Measurements from ENCODE around the gene ADCY7.
"Not testable (repeated sequence)": the region's sequence is repeated elsewhere in the genome, so short reads cannot be mapped to it uniquely, and the experiment has no call there.

ADCY7 gene

GRCh38 chr16:50238314-50238713, 28.0 kb upstream of the ADCY7 start:
- no peaks in the 10 kb centered on the region for H3K36me3 ChIP-seq (replicated peaks; ENCODE audit: insufficient read depth, low read length)
- H3K27ac ChIP-seq (ENCODE audit: low read length) = no peak overlapping the region
- H3K9me3 ChIP-seq (replicated peaks; ENCODE audit: insufficient read depth, low read length) = no peaks in the 10 kb centered on the region
- H4K20me1 ChIP-seq (ENCODE audit: insufficient read depth, low read length) = no peaks in the 10 kb centered on the region
- TF ChIP-seq EZH2phosphoT487 (IDR thresholded peaks at IDR 0.05; ENCODE audit: low read length) = no peak
- TF ChIP-seq EZH2 (optimal IDR thresholded peaks at IDR 0.05; ENCODE audit: low read depth, low read length) = no peak
- no peak for TF ChIP-seq CTCF (IDR thresholded peaks at IDR 0.05; ENCODE audit: low read length)
- no peak overlapping the region for H3K4me2 ChIP-seq (ENCODE audit: low read depth, low read length)
- no peaks in the 10 kb centered on the region for H3F3A ChIP-seq (ENCODE audit: insufficient read depth, low read length)
- DNase-seq = no peak
- no peaks in the 10 kb centered on the region for H3K9me2 ChIP-seq (replicated peaks; ENCODE audit: insufficient read depth, low read length)
- H3K9ac ChIP-seq (ENCODE audit: low read length) = no peak overlapping the region
- no peaks in the 10 kb centered on the region for H3K4me1 ChIP-seq (ENCODE audit: low read length)
- H3K4me3 ChIP-seq (ENCODE audit: low read length) = no peak overlapping the region
- no peaks in the 10 kb centered on the region for H3K79me2 ChIP-seq (ENCODE audit: low read length)
- no peak overlapping the region for H2AFZ ChIP-seq (ENCODE audit: low read length)
- H3K27me3 ChIP-seq (replicated peaks; ENCODE audit: insufficient read depth, low read length) = no peaks in the 10 kb centered on the region

GRCh38 chr16:50238868-50239301, 27.5 kb upstream of the ADCY7 start:
- no peak overlapping the region for H2AFZ ChIP-seq (ENCODE audit: low read length)
- H3K4me1 ChIP-seq (ENCODE audit: low read length) = no peaks in the 10 kb centered on the region
- H3K79me2 ChIP-seq (ENCODE audit: low read length) = no peaks in the 10 kb centered on the region
- DNase-seq = no peak
- H3K9me2 ChIP-seq (replicated peaks; ENCODE audit: insufficient read depth, low read length) = no peaks in the 10 kb centered on the region
- H3F3A ChIP-seq (ENCODE audit: insufficient read depth, low read length) = no peaks in the 10 kb centered on the region
- no peak overlapping the region for H3K4me2 ChIP-seq (ENCODE audit: low read depth, low read length)
- no peaks in the 10 kb centered on the region for H3K36me3 ChIP-seq (replicated peaks; ENCODE audit: insufficient read depth, low read length)
- H3K9me3 ChIP-seq (replicated peaks; ENCODE audit: insufficient read depth, low read length) = no peaks in the 10 kb centered on the region
- TF ChIP-seq EZH2 (optimal IDR thresholded peaks at IDR 0.05; ENCODE audit: low read depth, low read length) = no peak
- no peak for TF ChIP-seq EZH2phosphoT487 (IDR thresholded peaks at IDR 0.05; ENCODE audit: low read length)
- no peak for TF ChIP-seq CTCF (IDR thresholded peaks at IDR 0.05; ENCODE audit: low read length)
- H4K20me1 ChIP-seq (ENCODE audit: insufficient read depth, low read length) = no peaks in the 10 kb centered on the region
- no peaks in the 10 kb centered on the region for H3K27me3 ChIP-seq (replicated peaks; ENCODE audit: insufficient read depth, low read length)
- no peak overlapping the region for H3K27ac ChIP-seq (ENCODE audit: low read length)
- no peak overlapping the region for H3K4me3 ChIP-seq (ENCODE audit: low read length)
- no peak overlapping the region for H3K9ac ChIP-seq (ENCODE audit: low read length)

- H3K9me2 ChIP-seq (replicated peaks; ENCODE audit: insufficient read depth, low read length); H3K9me3 ChIP-seq (replicated peaks; ENCODE audit: insufficient read depth, low read length); H3K27ac ChIP-seq (ENCODE audit: low read length); H3K4me1 ChIP-seq (ENCODE audit: low read length); H3K27me3 ChIP-seq (replicated peaks; ENCODE audit: insufficient read depth, low read length); H3K9ac ChIP-seq (ENCODE audit: low read length); H2AFZ ChIP-seq (ENCODE audit: low read length); DNase-seq; H3K4me3 ChIP-seq (ENCODE audit: low read length); H3K36me3 ChIP-seq (replicated peaks; ENCODE audit: insufficient read depth, low read length); H3K79me2 ChIP-seq (ENCODE audit: low read length); H3F3A ChIP-seq (ENCODE audit: insufficient read depth, low read length); H4K20me1 ChIP-seq (ENCODE audit: insufficient read depth, low read length); H3K4me2 ChIP-seq (ENCODE audit: low read depth, low read length): not testable (repeated sequence)
Measured at GRCh38 chr16:50243024-50243423, 23.3 kb upstream of the ADCY7 start.

GRCh38 chr16:50244140-50244503, 22.2 kb upstream of the ADCY7 start:
- Histone ChIP-seq H3K9ac (ENCODE audit: low read length) (no peak overlapping the region), H3K27ac (ENCODE audit: low read length) (no peak overlapping the region), H3F3A (ENCODE audit: insufficient read depth, low read length) (no peaks in the 10 kb centered on the region), H3K79me2 (ENCODE audit: low read length) (no peaks in the 10 kb centered on the region), H4K20me1 (ENCODE audit: insufficient read depth, low read length) (no peaks in the 10 kb centered on the region), H3K9me2 (replicated peaks; ENCODE audit: insufficient read depth, low read length) (no peaks in the 10 kb centered on the region), H3K4me1 (ENCODE audit: low read length) (no peaks in the 10 kb centered on the region), H2AFZ (ENCODE audit: low read length) (no peak overlapping the region), H3K27me3 (replicated peaks; ENCODE audit: insufficient read depth, low read length) (no peaks in the 10 kb centered on the region), H3K4me2 (ENCODE audit: low read depth, low read length) (no peak overlapping the region), H3K36me3 (replicated peaks; ENCODE audit: insufficient read depth, low read length) (no peaks in the 10 kb centered on the region), H3K9me3 (replicated peaks; ENCODE audit: insufficient read depth, low read length) (no peaks in the 10 kb centered on the region), H3K4me3 (ENCODE audit: low read length) (no peak overlapping the region)
- DNase-seq = no peak
- TF ChIP-seq CTCF (IDR thresholded peaks at IDR 0.05; ENCODE audit: low read length) (no peak), EZH2 (optimal IDR thresholded peaks at IDR 0.05; ENCODE audit: low read depth, low read length) (no peak), EZH2phosphoT487 (IDR thresholded peaks at IDR 0.05; ENCODE audit: low read length) (no peak)

All from MM.1S (cell line).